Measurements from ENCODE around the gene ITGB7. TPM values are rescaled to one million over a fixed set of nuclear protein-coding genes. Genes with fewer than 3 reads are reported as not detected.

ITGB7 gene
- 137 and 139 TPM in 2 replicates for total RNA-seq

GRCh38 chr12:53207042-53207441 lies at the start of gene ITGB7:
Gene ITGB7, minus strand, starts transcription at chr12:53207251. Its CDS starts 6,808 bp downstream, at chr12:53200443.
- intact Hi-C loops (cut with micrococcal nuclease), result loop anchor here (1.0 kb wide), 2 partner anchors 27 to 48 kb away; partner anchors contain the start of genes CSAD and ZNF740
- DNase-seq, result peak; percentile 50
- POLR2A ChIA-PET, result interaction anchor here (0.8 to 7.3 kb wide), 6 partner anchors 9 to 201 kb away, joined by 3 to 57 read pairs (median 20); partner anchors contain the start of genes CSAD, EIF4B, PFDN5 and ZNF740
- ATAC-seq (ENCODE audit: low read depth), result peak; percentile 77
- no peak for TF ChIP-seq CTCF (IDR thresholded peaks at IDR 0.05)
- H3K27me3 Mint-ChIP-seq, result no peaks in the 10 kb centered on the region
- no peaks in the 10 kb centered on the region for H3K9me3 Mint-ChIP-seq
- peak within 1 kb of the TSS; percentile 97 for H3K27ac Mint-ChIP-seq
- peak within 1 kb of the TSS; percentile 89 for H3K4me3 Mint-ChIP-seq
- peaks cover 10% of the 10 kb centered on the region for H3K36me3 Mint-ChIP-seq (ENCODE audit: low read depth)
- peaks cover 87% of the 10 kb centered on the region for H3K4me1 Mint-ChIP-seq
- CTCF ChIA-PET, result interaction anchor here (1.0 to 14.7 kb wide), 5 partner anchors 9 to 82 kb away, joined by 3 to 298 read pairs (median 13); partner anchors contain the start of genes ESPL1 and PFDN5

GRCh38 chr12:53255996-53256395 lies 48.9 kb upstream of the ITGB7 start:
- peaks cover 18% of the 10 kb centered on the region for H3K36me3 Mint-ChIP-seq (ENCODE audit: low read depth)
- intact Hi-C loops (cut with micrococcal nuclease), result loop anchor here (1.0 to 2.0 kb wide), 6 partner anchors 12 to 75 kb away; partner anchors contain the start of genes AAAS, CSAD, ESPL1 and PFDN5
- peak overlapping the region; percentile 67 for H3K4me3 Mint-ChIP-seq
- H3K4me1 Mint-ChIP-seq, result peaks cover 68% of the 10 kb centered on the region
- no peaks in the 10 kb centered on the region for H3K9me3 Mint-ChIP-seq
- no peak for DNase-seq
- CTCF ChIA-PET, result interaction anchor here (1.3 to 2.2 kb wide), 2 partner anchors 11 to 42 kb away, joined by 3 to 9 read pairs; partner anchors contain the start of gene ESPL1
- POLR2A ChIA-PET, result interaction anchor here (0.6 to 5.6 kb wide), 4 partner anchors 12 to 217 kb away, joined by 3 to 39 read pairs (median 6); partner anchors contain the start of gene ESPL1
- ATAC-seq (ENCODE audit: low read depth), result peak; percentile 77
- peak overlapping the region; percentile 91 for H3K27ac Mint-ChIP-seq
- no peaks in the 10 kb centered on the region for H3K27me3 Mint-ChIP-seq
- no peak for TF ChIP-seq CTCF (IDR thresholded peaks at IDR 0.05)

DNA sequence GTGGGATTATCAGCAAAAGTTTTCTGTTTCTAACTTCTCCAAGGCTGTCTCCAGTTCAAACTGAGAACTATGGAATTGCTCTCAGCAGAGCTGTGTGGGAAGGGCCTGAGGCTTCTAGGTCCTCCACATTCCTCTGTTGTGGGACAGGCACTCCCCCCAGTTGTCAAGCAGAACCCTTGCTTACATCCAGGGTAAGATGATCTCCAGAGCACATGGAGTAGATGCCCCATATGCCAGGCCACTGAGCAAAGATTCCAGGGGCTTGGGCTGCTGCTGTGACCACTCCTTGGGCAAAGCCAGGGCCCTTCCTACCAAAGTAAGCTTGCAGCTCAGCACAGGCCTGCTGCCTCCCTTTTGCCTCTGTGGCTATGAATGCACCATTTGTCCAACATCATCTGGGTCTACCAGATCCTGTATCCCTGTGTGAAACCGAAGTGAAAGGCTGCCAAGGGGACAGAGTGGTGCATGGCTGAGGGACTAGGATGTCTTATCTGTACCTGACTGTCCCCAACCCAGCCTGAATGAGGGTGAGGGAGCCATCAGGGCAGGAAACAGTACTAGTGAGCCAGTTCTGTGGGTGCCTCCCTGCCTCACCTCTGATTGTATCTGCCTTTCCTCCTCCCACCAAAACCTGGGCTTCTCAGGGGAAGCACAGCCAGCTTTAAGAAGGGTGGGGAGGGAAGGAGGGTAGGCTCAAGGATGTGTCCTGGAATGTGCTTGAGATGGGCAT lies 47.9 kb upstream of the ITGB7 start:
- DNase-seq, result no peak
- H3K36me3 Mint-ChIP-seq (ENCODE audit: low read depth), result peaks cover 18% of the 10 kb centered on the region
- H3K4me3 Mint-ChIP-seq, result no peak overlapping the region
- no peaks in the 10 kb centered on the region for H3K9me3 Mint-ChIP-seq
- ATAC-seq (ENCODE audit: low read depth), result no peak
- POLR2A ChIA-PET, result interaction anchor here (2.6 to 5.6 kb wide), 2 partner anchors 13 to 40 kb away, joined by 6 to 39 read pairs; partner anchors contain the start of genes ESPL1 and PFDN5
- intact Hi-C loops (cut with micrococcal nuclease), result no loop called here
- CTCF ChIA-PET, result interaction anchor here (1.0 to 4.4 kb wide), 3 partner anchors 13 to 86 kb away, joined by 3 to 27 read pairs (median 4); partner anchors contain the start of gene ESPL1
- TF ChIP-seq CTCF (IDR thresholded peaks at IDR 0.05), result no peak
- no peaks in the 10 kb centered on the region for H3K27me3 Mint-ChIP-seq
- peak overlapping the region; percentile 91 for H3K27ac Mint-ChIP-seq
- peaks cover 68% of the 10 kb centered on the region for H3K4me1 Mint-ChIP-seq

GRCh38 chr12:53253298-53253697 lies 46.2 kb upstream of the ITGB7 start:
- no peaks in the 10 kb centered on the region for H3K9me3 Mint-ChIP-seq
- ChIA-PET POLR2A (interaction anchor here (0.6 to 2.6 kb wide), 6 partner anchors 15 to 74 kb away, joined by 3 to 12 read pairs (median 6); partner anchors contain the start of genes ESPL1 and PFDN5), CTCF (interaction anchor here (1.1 to 4.4 kb wide), 3 partner anchors 15 to 40 kb away, joined by 3 to 27 read pairs (median 4); partner anchors contain the start of gene ESPL1)
- ATAC-seq (ENCODE audit: low read depth) (no peak), DNase-seq (no peak)
- H3K27me3 Mint-ChIP-seq, result no peaks in the 10 kb centered on the region
- intact Hi-C loops (cut with micrococcal nuclease), result no loop called here
- H3K4me3 Mint-ChIP-seq, result peak overlapping the region; percentile 98
- peak overlapping the region; percentile 26 for H3K27ac Mint-ChIP-seq
- peaks cover 56% of the 10 kb centered on the region for H3K4me1 Mint-ChIP-seq
- H3K36me3 Mint-ChIP-seq (ENCODE audit: low read depth), result peaks cover 18% of the 10 kb centered on the region
- no peak for TF ChIP-seq CTCF (IDR thresholded peaks at IDR 0.05)
